Activated CD8-positive, alpha-beta memory T cell treated with anti-CD3 and anti-CD28 coated beads for 24 hours (primary cell): ENCODE data around the gene BTBD9.
"Not testable (repeated sequence)": the region's sequence is repeated elsewhere in the genome, so short reads cannot be mapped to it uniquely, and the experiment has no call there.

ENCODE experiments used
- DNase-seq: peaks from one replicate; pipeline ENCODE4 v3.0.0-alpha.2; 2020

Gene BTBD9

DNA sequence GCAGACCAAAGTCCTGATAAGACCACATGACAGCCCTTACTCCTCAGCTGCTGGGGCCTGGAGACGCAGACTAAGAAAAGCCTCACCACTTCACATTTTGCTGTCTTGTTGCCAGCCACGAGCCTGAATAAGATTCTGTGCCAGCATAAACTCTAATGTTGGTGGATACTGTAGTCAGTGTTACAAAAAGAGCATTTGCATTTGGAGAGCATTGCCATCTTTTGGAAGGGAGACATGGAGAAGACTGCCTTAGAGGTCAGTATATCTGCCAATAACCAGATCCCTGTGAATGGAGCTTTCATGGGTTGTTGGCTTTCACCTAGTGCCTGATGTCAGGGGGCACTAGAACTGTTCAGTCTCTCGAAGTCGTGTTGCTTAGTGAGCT is 505.0 kb downstream of the BTBD9 start:
- no peak for DNase-seq

DNA sequence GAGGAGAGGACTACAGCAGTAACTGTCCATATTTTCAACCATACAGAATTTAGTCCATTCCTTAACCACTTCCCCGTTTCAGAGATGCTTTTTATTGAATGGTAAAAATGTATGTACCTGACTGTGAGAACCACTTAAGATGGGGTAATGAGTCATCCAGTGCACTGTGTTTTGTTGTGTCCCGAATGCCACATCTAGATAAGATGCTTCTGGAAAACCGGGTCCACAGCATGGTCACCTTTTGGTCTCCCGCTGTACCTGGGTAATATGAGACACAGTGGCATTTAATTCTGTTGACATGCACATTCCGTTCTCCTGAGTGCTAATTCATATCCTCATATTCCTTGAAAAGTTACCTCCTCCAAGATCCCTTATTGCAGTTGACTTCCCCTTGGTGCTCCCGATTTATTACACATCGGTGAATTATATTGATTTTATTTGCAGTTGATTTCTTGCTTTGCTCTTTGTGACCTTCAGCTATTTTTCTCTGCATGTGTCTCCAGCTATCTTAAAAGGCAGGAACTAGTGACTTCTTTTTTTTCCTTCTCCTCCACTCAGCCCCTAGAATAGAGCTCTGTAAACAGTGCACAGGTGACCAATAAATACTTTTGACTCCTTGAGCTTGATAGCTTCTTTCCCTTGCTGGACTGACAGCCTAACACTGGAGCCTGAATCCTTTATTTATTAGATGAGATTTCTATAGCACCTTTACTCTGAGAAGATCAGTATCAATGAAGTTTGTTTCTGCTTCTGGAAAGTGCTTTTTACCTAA is 505.6 kb downstream of the BTBD9 start:
- DNase-seq: no peak

DNA sequence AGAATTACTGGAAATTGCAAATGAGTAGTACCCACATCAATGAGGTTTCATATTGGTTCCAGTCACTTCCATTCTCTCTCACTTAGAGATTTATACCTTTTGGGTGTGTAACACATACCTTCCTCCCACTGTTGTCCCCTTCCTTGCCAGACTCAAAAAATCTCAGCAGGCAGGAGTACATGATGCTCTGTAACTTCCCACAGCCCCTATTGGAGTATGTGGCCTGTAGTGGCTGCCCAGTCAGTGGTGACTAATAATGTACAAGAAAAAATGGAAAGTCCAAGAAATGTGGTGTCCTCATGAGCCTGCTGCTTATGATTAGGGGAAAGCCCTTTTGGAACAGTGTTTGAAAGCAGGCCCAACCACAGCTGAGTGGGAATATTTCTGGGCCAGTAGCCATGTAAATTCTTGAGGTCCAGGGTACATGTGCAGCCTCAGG is 508.2 kb downstream of the BTBD9 start:
- DNase-seq: no peak

DNA sequence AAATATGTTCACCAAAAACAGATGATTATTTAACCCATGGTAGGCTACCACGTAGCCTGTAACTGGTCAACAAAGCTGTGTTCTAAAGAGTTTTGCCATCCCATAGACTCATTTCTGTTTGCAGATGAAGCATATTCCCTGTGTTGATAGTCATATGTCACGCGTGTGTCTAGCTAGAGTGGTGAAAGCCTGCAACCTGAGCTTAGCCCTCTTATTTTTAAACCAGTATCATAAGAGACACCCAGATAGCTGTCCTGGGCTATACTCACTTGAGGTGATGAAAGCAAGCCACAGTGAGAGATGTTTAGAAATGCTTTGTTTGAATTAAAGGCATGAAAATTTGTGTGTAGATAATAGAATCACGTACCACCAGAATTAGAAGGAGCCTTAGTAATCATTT is 512.4 kb downstream of the BTBD9 start:
- DNase-seq: no peak

DNA sequence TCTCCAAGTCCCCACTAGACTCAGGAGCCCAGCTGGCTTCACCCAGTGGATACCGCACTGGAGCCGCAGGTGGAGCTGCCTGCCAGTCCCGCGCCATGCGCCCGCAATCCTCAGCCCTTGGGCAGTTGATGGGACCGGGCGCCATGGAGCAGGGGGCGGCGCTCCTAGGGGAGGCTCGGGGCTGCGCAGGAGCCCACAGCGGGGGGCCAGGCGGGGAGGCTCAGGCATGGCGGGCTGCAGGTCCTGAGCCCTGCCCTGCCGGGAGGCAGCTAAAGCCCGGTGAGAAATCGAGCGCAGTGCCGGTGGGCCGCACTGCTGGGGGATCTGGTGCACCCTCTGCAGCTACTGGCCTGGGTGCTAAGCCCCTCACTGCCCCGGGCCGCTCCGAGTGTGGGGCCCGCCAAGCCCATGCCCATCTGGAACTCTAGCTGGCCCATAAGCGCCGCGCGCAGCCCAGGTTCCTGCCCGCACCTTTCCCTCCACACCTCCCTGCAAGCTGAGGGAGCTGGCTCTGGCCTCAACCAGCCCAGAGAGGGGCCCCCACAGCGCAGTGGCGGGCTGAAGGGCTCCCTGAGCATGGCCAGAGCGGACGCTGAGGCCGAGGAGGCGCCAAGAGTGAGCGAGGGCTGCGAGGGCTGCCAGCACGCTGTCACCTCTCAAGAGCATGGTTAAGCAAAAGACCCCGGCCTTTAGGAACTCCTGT is 515.4 kb downstream of the BTBD9 start:
- not testable (repeated sequence) for DNase-seq

DNA sequence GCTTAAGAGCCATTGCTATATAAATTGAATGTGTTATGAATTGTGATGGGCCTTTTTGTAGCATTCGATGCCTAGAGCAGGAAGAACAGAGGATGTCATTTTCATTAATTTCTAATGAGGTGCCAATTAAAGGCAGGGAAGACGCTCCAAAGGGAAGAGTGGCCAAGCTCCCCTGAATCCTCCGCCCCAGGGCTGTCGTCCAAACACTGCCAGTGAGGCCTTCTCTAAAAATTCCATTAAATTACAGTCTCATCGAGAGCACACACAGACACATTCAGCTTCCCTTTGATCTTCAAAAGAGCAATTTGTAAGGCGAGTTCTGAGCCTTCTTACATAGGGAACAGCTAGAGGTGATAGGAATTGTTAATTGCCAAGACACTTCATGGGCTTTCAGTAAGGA is 520.2 kb downstream of the BTBD9 start:
- DNase-seq: no peak

DNA sequence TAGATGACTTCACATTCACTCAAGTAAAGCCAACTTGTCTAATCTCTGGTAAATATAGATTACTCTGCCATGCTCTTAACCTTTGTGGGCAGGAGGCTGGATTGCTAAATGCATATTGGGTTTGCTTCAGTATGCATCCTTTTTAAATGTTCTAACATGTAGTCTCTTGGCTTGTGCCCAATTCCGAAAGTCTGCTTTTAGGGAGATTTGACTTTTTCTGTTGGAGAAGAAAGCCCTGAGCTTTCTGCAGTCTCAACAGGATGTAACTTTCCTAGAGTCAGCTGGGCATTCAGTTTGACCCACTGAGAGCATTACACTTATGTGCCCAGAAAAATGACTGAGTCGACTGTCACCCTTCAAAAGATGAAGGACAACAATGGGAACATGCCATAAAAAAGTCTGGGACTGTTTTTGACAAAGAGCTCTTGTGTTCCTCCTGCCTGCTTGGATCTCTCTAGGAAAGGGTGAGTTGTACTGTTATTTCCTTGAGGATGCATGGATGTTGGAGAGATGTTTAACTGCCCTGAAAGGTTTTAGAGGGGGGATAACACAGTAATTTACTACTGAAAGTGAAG is 520.9 kb downstream of the BTBD9 start:
- DNase-seq: no peak
